Amniotic epithelial cell (primary cell): Measurements from ENCODE around the gene ELP4.

Experiments
- DNase-seq: peaks from one replicate; pipeline ENCODE4 v3.0.0-alpha.2; 2010; ENCODE audit warnings: low read depth

Gene ELP4

GRCh38 chr11:31812383-31813381 lies 303.1 kb downstream of the ELP4 start:
- DNase-seq: no peak

- no peak for DNase-seq
These were observed 304.0 kb downstream of the ELP4 start for GRCh38 chr11:31813391-31814175.

DNA sequence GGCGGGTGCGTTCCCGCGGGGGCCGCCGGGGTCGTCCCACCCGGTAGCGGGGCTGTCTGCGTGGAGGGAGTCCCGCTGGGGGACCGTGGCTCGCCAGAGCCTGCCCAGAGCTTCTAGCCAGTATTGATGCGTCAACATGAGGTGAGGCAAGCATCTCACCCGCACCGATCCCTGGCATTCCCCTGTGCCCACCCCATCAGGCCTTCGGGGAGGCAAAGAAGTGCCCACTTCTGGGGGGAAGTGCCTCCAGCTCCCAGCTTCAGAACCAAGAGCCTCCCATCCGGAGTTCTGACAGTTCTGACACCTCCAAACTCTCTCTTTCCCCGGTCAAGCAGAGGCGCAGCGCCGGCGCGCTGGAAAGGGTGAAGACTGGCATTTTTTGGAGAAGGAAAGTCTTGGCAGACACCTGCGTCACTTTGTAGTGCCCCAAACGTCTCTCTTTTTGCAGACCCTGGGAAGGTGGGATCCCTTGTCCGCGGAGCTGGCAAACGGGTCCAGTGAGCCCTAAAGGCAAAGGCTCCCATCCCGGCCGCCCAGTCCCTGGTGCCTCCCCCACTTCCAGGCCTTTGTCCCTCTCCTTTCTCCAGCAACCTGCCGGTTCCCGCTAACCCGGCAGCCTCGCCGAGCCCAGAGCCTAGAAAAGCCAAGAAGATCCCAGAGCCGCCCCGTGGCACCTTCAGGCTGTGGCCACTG lies 304.8 kb downstream of the ELP4 start:
- no peak for DNase-seq

DNA sequence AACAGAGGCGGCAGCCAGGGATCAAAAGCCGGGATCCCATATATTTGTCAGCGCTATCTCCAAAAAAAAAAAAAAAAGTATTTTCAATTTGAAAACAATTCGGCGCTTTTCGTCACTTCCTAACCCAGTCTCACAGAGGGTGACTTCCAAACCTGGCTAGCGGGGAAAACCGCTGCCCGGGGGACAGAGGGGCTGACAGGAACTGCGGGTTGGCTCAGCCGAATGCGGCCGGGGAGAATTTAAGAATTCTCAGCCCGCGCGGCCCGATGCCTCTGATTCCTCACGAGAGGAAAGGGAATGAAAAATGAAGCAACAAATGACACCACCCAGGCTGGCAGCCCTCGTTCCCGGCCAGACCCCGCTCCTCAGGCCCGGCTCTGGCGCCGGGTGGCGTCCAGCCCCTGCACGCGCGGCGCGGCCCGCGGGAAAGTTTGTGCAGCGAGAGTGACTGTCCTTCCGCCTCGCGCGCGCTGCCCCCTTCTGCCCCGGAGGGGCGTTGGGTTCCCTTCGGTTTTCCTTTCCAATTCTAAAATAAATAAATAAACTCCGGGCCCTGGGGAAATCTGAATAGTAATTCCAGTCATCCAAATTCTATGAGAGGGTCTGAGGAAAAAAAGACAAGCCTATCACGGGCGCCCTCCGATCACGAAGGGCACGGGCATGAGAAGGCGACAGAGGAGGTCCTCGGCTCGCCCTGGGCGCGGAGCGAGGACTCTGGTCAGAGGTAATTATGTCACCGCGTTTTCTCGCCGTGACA lies 306.3 kb downstream of the ELP4 start:
- DNase-seq: no peak

GRCh38 chr11:31816468-31817053 lies 307.0 kb downstream of the ELP4 start:
- DNase-seq: no peak

DNA sequence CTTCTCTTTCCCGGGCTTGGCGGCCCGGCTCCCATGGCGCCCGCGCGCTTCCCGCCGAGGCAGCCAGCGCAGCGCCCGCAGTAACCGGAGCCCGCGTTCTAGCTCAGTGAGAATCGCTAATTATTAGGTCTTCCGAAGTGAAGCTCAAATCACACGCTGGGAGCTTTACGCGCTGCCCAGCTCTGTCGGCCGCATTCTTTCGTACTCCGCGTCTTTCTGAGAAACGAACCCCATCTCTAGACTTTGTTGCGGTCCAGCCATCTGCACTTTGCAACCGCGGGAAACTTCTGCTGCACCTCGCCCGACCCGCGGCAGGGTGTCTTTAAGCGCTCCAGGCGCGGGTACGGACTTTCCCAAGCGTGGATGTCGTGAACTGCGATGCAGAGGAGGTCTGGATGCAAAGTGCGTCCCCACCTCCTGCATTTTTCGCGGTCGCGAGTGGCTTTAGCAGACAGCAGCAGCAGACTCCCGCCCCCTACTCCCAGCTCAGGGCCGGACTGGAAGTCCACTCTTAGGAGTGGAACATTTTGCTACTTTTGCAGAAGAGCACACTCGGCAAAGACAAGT lies 307.6 kb downstream of the ELP4 start:
- DNase-seq: no peak

DNA sequence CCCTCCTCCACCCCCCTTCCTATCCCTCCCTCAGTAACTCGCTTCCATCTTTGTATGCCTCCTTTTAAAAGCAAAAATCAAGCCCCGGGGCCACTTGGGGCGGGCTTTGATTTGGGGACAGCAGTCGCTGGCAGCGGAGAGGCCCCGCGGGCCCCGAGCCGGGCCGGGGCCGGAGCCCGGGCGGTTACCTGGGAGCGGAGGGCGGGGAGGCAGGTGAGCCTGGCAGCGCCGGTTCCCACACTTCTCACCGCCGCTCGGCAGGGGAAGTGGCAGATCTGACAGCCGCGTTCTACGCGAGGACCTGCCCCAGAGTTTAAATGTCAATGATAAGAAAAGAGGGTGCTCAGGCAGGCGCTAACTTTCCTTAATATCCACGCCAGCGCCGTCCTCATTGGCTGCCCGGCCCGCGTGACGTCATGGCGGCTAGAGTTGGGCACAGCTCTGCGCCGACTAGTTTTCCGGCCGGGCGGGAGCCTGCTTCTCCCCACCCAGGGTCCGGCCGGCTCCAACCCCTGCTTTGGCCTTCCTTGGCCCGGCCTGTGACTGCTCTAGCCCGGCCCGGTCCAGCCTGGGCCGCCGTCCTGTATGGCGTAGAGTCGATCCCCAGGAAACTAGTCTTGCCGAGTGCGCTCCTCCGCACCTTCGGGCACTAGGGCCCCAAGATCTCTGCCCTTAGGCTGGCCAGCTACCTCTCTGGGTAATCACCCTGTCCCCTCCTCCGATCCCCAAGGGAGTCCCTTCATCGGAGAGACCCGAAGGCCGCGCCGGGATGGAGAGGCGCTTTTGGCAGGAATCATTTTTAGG lies 308.3 kb downstream of the ELP4 start:
- no peak for DNase-seq

DNA sequence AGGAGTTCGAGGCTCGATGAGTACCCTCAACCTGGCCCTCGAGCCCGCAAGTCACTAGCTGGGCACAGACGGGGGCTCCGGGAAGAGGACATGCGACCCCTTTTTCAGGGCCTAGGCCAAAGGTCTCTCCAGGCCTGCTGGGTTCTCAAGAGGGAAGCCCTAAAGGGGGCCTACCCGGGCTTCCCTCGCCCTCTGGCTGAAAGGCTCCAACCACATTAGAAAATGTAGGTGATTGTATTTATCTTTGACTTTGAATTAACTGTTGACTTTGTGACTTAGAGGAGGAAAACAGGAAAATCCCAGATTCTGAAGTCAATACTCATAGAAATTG lies 308.8 kb downstream of the ELP4 start:
- DNase-seq: no peak

GRCh38 chr11:31818874-31819331 lies 309.3 kb downstream of the ELP4 start:
- DNase-seq: no peak

DNA sequence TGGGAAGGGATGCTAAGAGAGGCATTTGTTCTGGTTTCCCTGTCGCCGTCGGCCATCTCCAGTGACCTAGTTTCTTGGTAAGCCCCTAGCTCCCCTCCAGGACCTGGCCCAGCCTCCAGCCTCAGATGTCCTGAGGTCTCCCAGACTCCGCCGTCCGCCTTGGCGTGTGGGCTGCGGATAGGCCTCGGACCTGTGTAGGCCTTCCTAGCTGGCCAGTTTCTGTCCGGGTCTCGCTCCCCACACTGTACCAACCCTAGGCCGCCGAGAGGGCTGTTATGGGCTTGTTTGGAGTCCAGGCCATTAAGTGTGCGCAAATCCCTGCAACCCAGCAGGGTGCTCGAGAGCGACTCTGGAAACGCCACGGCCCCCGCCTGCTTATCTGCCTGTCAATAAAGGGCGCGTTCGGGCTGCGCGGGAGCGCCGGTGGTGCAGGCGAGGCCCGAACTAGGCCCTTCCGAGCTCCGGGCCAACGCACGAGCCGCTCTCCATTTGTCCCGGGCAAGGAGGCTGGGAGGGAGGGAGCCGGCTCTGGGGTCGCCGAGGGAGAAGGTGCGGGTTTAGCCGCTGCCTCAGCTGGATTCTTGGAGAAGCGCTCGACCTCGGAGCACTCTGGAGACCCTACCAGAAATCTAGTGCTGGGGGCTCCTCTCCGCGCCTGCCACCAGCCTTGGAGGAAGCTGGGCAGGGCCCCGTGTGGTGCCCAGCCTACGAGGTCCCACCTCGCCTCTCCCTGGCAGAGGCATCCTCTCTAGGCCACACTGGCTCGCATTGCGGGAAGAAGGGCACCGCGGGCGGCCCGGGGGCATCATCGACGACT lies 310.3 kb downstream of the ELP4 start:
- no peak for DNase-seq

GRCh38 chr11:31820438-31820818 lies 310.9 kb downstream of the ELP4 start:
- no peak for DNase-seq

DNA sequence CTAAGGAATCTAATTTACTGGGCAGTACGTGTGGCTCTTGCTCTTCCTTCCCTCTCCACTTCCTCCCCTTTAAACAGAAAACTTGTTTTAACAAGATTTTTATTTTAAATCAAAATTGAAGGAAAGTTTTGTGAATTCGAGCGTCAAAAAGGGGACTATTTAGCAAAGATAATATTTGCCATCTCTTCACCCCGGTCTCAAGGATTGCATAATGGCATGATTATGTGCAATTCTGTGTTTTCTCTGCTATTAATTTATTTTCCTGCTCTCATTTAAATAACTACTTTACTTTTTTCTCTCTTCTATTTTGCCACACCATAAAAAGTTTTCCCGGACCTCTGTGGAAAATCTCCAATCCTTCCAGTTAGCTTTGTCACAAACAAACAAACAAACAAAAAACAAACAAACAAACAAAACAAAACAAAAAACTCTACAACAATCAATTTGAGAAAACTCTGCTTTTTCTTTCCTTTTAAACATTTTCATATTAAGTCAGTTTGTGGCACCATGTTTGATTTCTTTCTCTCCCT lies 311.7 kb downstream of the ELP4 start:
- no peak for DNase-seq

GRCh38 chr11:31821766-31822165 lies 312.2 kb downstream of the ELP4 start:
- DNase-seq: no peak

- no peak for DNase-seq
These were observed 312.8 kb downstream of the ELP4 start for GRCh38 chr11:31822175-31822926.

- DNase-seq: no peak
These were observed 313.5 kb downstream of the ELP4 start for GRCh38 chr11:31822927-31823643.

DNA sequence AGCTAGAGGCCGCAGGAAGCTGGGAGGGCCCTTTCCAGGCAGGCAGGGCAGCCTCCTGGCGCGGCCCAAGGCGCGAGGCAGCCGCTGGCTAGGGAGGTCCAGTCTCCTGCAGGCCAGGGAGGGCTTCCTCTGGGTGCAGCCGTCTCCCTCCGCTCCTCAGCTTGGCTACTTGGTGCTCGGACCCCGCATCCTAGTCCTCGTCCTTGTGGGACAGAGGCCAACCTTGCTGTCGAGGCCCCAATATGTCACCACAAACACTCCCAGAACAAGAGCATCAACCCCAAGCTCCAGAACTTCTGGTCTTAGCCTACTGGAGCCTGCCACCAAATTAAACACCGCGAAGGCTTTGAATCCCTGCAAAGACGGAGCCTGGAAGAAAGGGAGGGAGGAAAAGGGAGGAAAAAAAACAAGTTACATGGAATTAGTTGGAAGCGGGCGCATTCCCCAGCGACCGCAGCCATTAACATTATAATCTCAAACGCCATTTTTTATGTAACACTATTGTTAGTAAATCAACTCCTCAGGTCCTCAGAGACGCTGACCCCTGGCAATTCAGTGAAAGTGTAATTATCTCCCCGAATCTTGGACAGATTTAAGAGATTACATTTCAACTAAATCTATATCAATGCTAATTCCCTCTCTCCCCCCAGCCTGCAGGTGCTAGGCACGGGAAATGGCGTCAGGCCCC lies 314.2 kb downstream of the ELP4 start:
- no peak for DNase-seq

DNA sequence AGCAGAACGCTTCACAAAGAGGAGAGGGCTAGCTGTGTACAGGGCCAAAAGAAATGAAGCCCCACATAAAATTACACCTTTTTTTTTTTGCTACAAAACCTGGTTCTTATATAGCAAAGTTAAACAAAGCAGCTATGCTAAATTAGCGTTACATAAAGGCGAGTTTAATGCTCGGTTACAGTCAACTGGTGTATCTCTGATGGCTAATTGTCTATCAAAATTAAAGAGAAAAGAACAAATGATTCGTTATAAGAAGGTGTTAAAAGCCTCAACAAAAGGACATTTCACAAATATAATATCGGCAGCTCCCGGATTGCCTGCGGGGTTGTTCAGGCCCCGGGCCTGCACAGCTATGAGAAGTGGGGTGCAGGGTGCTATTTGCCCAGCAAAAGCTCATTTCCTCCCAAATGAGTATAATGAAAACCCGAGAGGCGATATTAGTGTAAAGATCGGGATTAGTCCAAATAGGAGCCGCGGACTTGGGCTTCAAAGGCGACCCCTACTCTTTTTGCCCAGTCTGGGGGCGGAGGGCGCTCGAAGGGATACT lies 314.8 kb downstream of the ELP4 start:
- DNase-seq: no peak
